GM12878 (cell line): ENCODE results near the gene ATAD5. TPM values are rescaled to one million over a fixed set of nuclear protein-coding genes. Genes with fewer than 3 reads are reported as not detected.

Source experiments
- ATAC-seq: fragments of 200-7000 bp; cut with Tn5 transposase; 3 replicates; pipeline ENCODE4 v1.9.1; 2020; ENCODE audit warnings: mild to moderate bottlenecking, moderate library complexity
- BruUV-seq: library from RNA; stranded (reverse); fragments of 400-500 nt; replicated peaks from 2 replicates; lab custom pipeline; 2021; lab: Mats Ljungman, UMichigan
- CTCF ChIA-PET: fragments of 300-600 bp; sonication (Branson Sonifier 250); formaldehyde crosslinking; extraction: SDS; loops from one replicate; lab custom pipeline; 2021; ENCODE audit warnings: inconsistent platforms; lab: Yijun Ruan, JAX
- POLR2A ChIA-PET: fragments of 350-600 bp; formaldehyde crosslinking; extraction: SDS; loops from one replicate; lab custom pipeline; 2021; ENCODE audit warnings: inconsistent platforms; lab: Charles Lee
- RAD21 ChIA-PET: fragments of 300-600 bp; sonication (Branson Sonifier 250); formaldehyde crosslinking; loops from one replicate; lab custom pipeline; 2023; ENCODE audit warnings: antibody characterized with exemption; ENCODE audit not compliant: unreplicated experiment; lab: Charles Lee
- SMC1A ChIA-PET: fragments of 300-600 bp; sonication (Branson Sonifier 250); formaldehyde crosslinking; loops from one replicate; lab custom pipeline; 2023; ENCODE audit not compliant: unreplicated experiment, uncharacterized antibody; lab: Charles Lee
- DNase-seq: peaks from one replicate; pipeline ENCODE4 v3.0.0-alpha.2; 2011; ENCODE audit warnings: low read depth, low spot score
- FAIRE-seq: peaks from 3 replicates; lab custom pipeline; 2011; peaks lifted over from hg19 to GRCh38; lab: Jason Lieb, UNC
- H2AFZ ChIP-seq: 2 replicates; pipeline ENCODE4 v1.6.0; 2011; ENCODE audit warnings: low read depth, low read length, control low read depth; ENCODE audit not compliant: control insufficient read depth
- H3K27ac ChIP-seq: 2 replicates; pipeline ENCODE4 v1.5.1; 2011; ENCODE audit warnings: control low read depth; ENCODE audit not compliant: control insufficient read depth, insufficient read depth
- H3K27me3 ChIP-seq, 2 experiments: replicated peaks in 1 of 2; 2 replicates each; pipeline versions ENCODE4 v1.6.0 to v1.6.1; 2011; ENCODE audit warnings: low read length in 1 of 2; ENCODE audit not compliant: control insufficient read depth in 2 of 2, insufficient read depth in 2 of 2
- H3K36me3 ChIP-seq, 2 experiments: 2 replicates each; pipeline ENCODE4 v1.5.1; 2011; ENCODE audit warnings: low read length in 1 of 2; ENCODE audit not compliant: control insufficient read depth in 2 of 2, insufficient read depth in 2 of 2
- H3K4me1 ChIP-seq: 2 replicates; pipeline ENCODE4 v1.6.1; 2011; ENCODE audit warnings: mild to moderate bottlenecking, low read length, moderate library complexity, mixed read lengths; ENCODE audit not compliant: control insufficient read depth, insufficient read depth
- H3K4me2 ChIP-seq: 2 replicates; pipeline ENCODE4 v1.6.0; 2011; ENCODE audit warnings: control low read depth; ENCODE audit not compliant: control insufficient read depth, insufficient read depth
- H3K4me3 ChIP-seq: fragments of 200-600 bp; sonication (generic); 2 replicates; pipeline ENCODE4 v1.5.1; 2016
- H3K79me2 ChIP-seq: 2 replicates; pipeline ENCODE4 v1.6.0; 2011; ENCODE audit warnings: low read length; ENCODE audit not compliant: control insufficient read depth, insufficient read depth
- H3K9ac ChIP-seq: 2 replicates; pipeline ENCODE4 v1.8.0; 2011; ENCODE audit warnings: low read length, control low read depth, mixed read lengths; ENCODE audit not compliant: control insufficient read depth, insufficient read depth
- H3K9me3 ChIP-seq: replicated peaks from 3 replicates; pipeline ENCODE4 v1.5.1; 2011; ENCODE audit warnings: mild to moderate bottlenecking, low read length; ENCODE audit not compliant: control insufficient read depth, insufficient read depth
- H4K20me1 ChIP-seq: 2 replicates; pipeline ENCODE4 v1.6.0; 2011; ENCODE audit not compliant: control insufficient read depth, insufficient read depth
- CBFB ChIP-seq: IDR thresholded peaks from 2 replicates; pipeline ENCODE4 v1.6.1; 2016; ENCODE audit warnings: antibody characterized with exemption, low read depth
- CBX3 ChIP-seq: fragments of 200-600 bp; sonication (generic); IDR thresholded peaks from 2 replicates; pipeline ENCODE4 v1.6.1; 2016; ENCODE audit warnings: low read depth, borderline replicate concordance
- CBX5 ChIP-seq: sonication (generic); IDR thresholded peaks from 2 replicates; pipeline ENCODE4 v1.6.1; 2016; ENCODE audit warnings: low read depth, moderate library complexity, mild to moderate bottlenecking, inconsistent platforms
- EED ChIP-seq: sonication (generic); IDR thresholded peaks from 2 replicates; pipeline ENCODE4 v1.6.1; 2016; ENCODE audit warnings: antibody characterized with exemption, low read depth
- ETV6 ChIP-seq, 2 experiments: fragments of 450-650 bp in 1 of 2; IDR thresholded peaks in 1 of 2; conservative IDR thresholded peaks in 1 of 2; 2 replicates each; pipeline ENCODE4 v1.6.1; 2014; ENCODE audit warnings: antibody characterized with exemption in 1 of 2, borderline replicate concordance in 1 of 2, low read depth in 1 of 2, mild to moderate bottlenecking in 1 of 2, moderate library complexity in 1 of 2
- FOS ChIP-seq: IDR thresholded peaks from 3 replicates; pipeline ENCODE4 v1.6.1; 2011; ENCODE audit warnings: borderline replicate concordance; ENCODE audit not compliant: insufficient read length; ENCODE audit errors: extremely low read depth
- GATAD2B ChIP-seq: fragments of 450-650 bp; conservative IDR thresholded peaks from 2 replicates; pipeline ENCODE4 v1.6.1; 2017; ENCODE audit warnings: low read depth, mild to moderate bottlenecking, moderate library complexity
- IRF3 ChIP-seq: fragments of 450-650 bp; IDR thresholded peaks from 2 replicates; pipeline ENCODE4 v1.6.1; 2014; ENCODE audit warnings: mild to moderate bottlenecking
- MEF2A ChIP-seq: IDR thresholded peaks from 2 replicates; pipeline ENCODE4 v1.6.1; 2011; ENCODE audit warnings: low read depth, mild to moderate bottlenecking, low read length, moderate library complexity; ENCODE audit not compliant: insufficient read depth
- MEF2B ChIP-seq: fragments of 450-650 bp; IDR thresholded peaks from 2 replicates; pipeline ENCODE4 v1.6.1; 2018; ENCODE audit warnings: mild to moderate bottlenecking, moderate library complexity; ENCODE audit not compliant: partially characterized antibody, poor library complexity, severe bottlenecking
- MYC ChIP-seq: IDR thresholded peaks from 2 replicates; pipeline ENCODE4 v1.6.1; 2011; ENCODE audit warnings: mild to moderate bottlenecking, low read length, moderate library complexity, inconsistent platforms; ENCODE audit not compliant: insufficient read depth, insufficient replicate concordance, insufficient read length, severe bottlenecking
- POLR2A ChIP-seq: IDR thresholded peaks from 2 replicates; pipeline ENCODE4 v1.6.1; 2011; ENCODE audit warnings: low read depth, mild to moderate bottlenecking, low read length
- RBBP5 ChIP-seq: fragments of 200-600 bp; sonication (generic); conservative IDR thresholded peaks from 2 replicates; pipeline ENCODE4 v1.6.1; 2016
- SKIL ChIP-seq: fragments of 450-650 bp; IDR thresholded peaks from 2 replicates; pipeline ENCODE4 v1.6.1; 2017; ENCODE audit warnings: mild to moderate bottlenecking, low read depth, inconsistent platforms; ENCODE audit not compliant: poor library complexity, severe bottlenecking
- SMC3 ChIP-seq: IDR thresholded peaks from 2 replicates; pipeline ENCODE4 v1.6.1; 2011; ENCODE audit warnings: low read length, improper control_type of control experiment, borderline replicate concordance
- WGBS: methylation state at CpG from one replicate; pipeline ENCODE4 v1.1.6; 2016; ENCODE audit warnings: low lambda C conversion rate; ENCODE audit not compliant: insufficient replicate concordance, insufficient coverage; ENCODE audit errors: missing lambda C conversion rate; 5-methylcytosine and 5-hydroxymethylcytosine counted together
- in situ Hi-C: fragments of 300-500 bp; cut with MboI; formaldehyde crosslinking; loops from 9 replicates; pipeline ENCODE4 v1.14.3; 2018; ENCODE audit warnings: mixed read lengths
- intact Hi-C: fragments of 100-400 bp; cut with micrococcal nuclease; formaldehyde crosslinking; loops from one replicate; pipeline ENCODE4 v1.14.2; 2022; ENCODE audit not compliant: unreplicated experiment
- polyA plus RNA-seq, 11 experiments: library from polyadenylated mRNA; depleted of rRNA in 4 of 11; unstranded in 6 of 11; stranded (reverse) in 5 of 11; fragments of >200 nt; fragmentation: Nextera tagmentation in 4 of 11; fragmentation: Illumina TruSeq in 1 of 11; extraction: Ambion mirVana in 4 of 11; extraction: Trizol in 1 of 11; gene quantifications; 1 replicate in 1 of 11; 2 replicates in 10 of 11; pipeline versions ENCODE4 v1.2.1 to v1.2.3, GENCODE V29; 2011 to 2016; ENCODE audit warnings: inconsistent platforms in 2 of 11, missing spikeins in 2 of 11, low read depth in 1 of 11
- total RNA-seq, 4 experiments: library from RNA; depleted of rRNA in 3 of 4; stranded (reverse); fragments of >200 nt in 3 of 4; fragmentation: Illumina TruSeq in 1 of 4; extraction: Trizol in 1 of 4; gene quantifications; 2 replicates each; pipeline versions ENCODE4 v1.2.1 to v1.2.3, GENCODE V29; 2013 to 2021

ATAD5 gene
- total and polyA plus RNA-seq, 10 of the 15 experiments (the other 5 are each of a cell fraction or from before 2014, with no cell fraction given), result 3.8 to 19.7 (median 13.2) TPM

- TF ChIP-seq IRF3 (no peak), CBX5 (no peak), ETV6 (conservative IDR thresholded peaks at IDR 0.05 in 1 of 2, IDR thresholded peaks at IDR 0.05 in 1 of 2; ENCODE audit: borderline replicate concordance in 1 of 2, low read depth in 1 of 2) (no peak), SMC3 (no peak), MEF2B (no peak), POLR2A (peak; percentile 84), GATAD2B (peak; percentile 54; the same call in 1 of the 2 replicates), MEF2A (no peak), EED (0 out of 2 replicates have a peak, but pooled peaks have one; percentile 20), MYC (no peak)
- TF ChIP-seq, all 136 proteins: peak for 55
These were observed at the start of gene ATAD5 (continued) for GRCh38 chr17:30831663-30832437.

- H3K9me3 ChIP-seq, result no peaks in the 10 kb centered on the region
- ChIA-PET POLR2A (no interaction called here), RAD21 (no interaction called here), SMC1A (no interaction called here), CTCF (no interaction called here)
- in situ Hi-C loops (no loop called here), intact Hi-C loops (no loop called here)
- H3K27me3 ChIP-seq, result no peaks in the 10 kb centered on the region
- no peak overlapping the region for H3K4me3 ChIP-seq
- TSS peak; percentile 22 for BruUV-seq
- FAIRE-seq, result no peak
- H3K9ac ChIP-seq, result no peak overlapping the region
- 91% methylated on average over 2 of the region's 2 CpGs for WGBS
- H3K4me2 ChIP-seq, result no peak overlapping the region
- H2AFZ ChIP-seq, result no peak overlapping the region
- H3K79me2 ChIP-seq, result no peaks in the 10 kb centered on the region
- DNase-seq, result no peak
- ATAC-seq, result no peak
- H3K27ac ChIP-seq, result no peak overlapping the region
- peaks cover 3% of the 10 kb centered on the region for H3K4me1 ChIP-seq
- H3K36me3 ChIP-seq, result peaks cover 2 to 24% of the 10 kb centered on the region in 2 experiments
- TF ChIP-seq FOS (no peak), SKIL (no peak), CBFB (no peak), EED (no peak), CBX3 (no peak), RBBP5 (no peak), CBX5 (no peak)
- no peaks in the 10 kb centered on the region for H4K20me1 ChIP-seq
These were observed 49.6 kb upstream of the ATAD5 start for GRCh38 chr17:30782206-30782605.
